HL-60 (cell line): ENCODE data around the gene NOX1.

Source experiments
- DNase-seq, 2 experiments: peaks; one replicate each; pipeline ENCODE4 v3.0.0-alpha.2; 2010 to 2020; ENCODE audit warnings: low read depth in 1 of 2, low spot score in 1 of 2
- H3K27ac ChIP-seq: fragments of 250-450 bp; sonication (Bioruptor Pico); replicated peaks from 2 replicates; pipeline ENCODE4 v1.5.1; 2020; ENCODE audit warnings: mild to moderate bottlenecking, moderate library complexity
- H3K27me3 ChIP-seq: fragments of 250-450 bp; sonication (Bioruptor Pico); 2 replicates; pipeline ENCODE4 v1.5.1; 2021; ENCODE audit warnings: mild to moderate bottlenecking, moderate library complexity; ENCODE audit not compliant: insufficient read depth, poor library complexity, severe bottlenecking
- H3K4me3 ChIP-seq: replicated peaks from 2 replicates; pipeline ENCODE4 v1.5.1; 2011; ENCODE audit warnings: mild to moderate bottlenecking, control low read depth, low read length; ENCODE audit not compliant: insufficient read depth
- GABPA ChIP-seq: IDR thresholded peaks from 2 replicates; pipeline ENCODE4 v1.6.1; 2012; ENCODE audit warnings: low read depth
- POLR2AphosphoS5 ChIP-seq: IDR thresholded peaks from 2 replicates; pipeline ENCODE4 v1.6.1; 2012; ENCODE audit warnings: low read depth
- SPI1 ChIP-seq: IDR thresholded peaks from 2 replicates; pipeline ENCODE4 v1.6.1; 2012; ENCODE audit warnings: low read depth, mild to moderate bottlenecking, borderline replicate concordance
- long read RNA-seq: library from polyadenylated mRNA; unstranded; transcript quantifications from one replicate; pipeline ENCODE4 v2.0.0, GENCODE V29; 2020
- TF ChIP-seq, protein P1 (sequence below): IDR thresholded peaks from one replicate; pipeline ENCODE4 v1.5.1; 2011; ENCODE audit warnings: low read length, control low read depth, inconsistent platforms; ENCODE audit not compliant: insufficient read depth
- TF ChIP-seq, protein P2 (sequence below): IDR thresholded peaks from 2 replicates; pipeline ENCODE4 v1.6.1; 2012; ENCODE audit warnings: low read depth; ENCODE audit not compliant: insufficient replicate concordance

NOX1 gene
- long read RNA-seq = 0 reads

DNA sequence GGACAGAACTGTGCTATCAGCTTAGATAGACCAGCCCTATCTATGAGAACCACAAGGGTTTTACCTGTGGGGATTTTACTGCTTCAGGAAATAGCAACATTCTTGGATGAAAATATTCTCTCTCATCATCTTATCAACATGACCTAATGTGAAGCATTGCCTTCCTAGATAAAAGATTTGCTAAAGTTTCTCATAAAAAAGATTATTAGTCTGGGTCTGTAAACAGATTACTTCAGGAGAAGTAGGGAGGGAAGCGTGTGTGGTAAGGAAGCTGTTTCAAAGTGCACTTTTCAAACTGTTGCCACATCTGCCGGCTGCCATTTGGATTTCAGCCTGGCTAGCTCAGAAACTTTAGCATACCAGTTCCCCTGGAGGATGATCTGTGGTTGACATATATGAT lies at the start of gene NOX1:
Gene NOX1, minus strand, starts transcription at position 35 of the 400 bp plus-strand sequence. CDS start 220 bp downstream, outside the sequence.
- Histone ChIP-seq H3K27ac (no peak within 1 kb of the TSS), H3K27me3 (no peaks in the 10 kb centered on the region), H3K4me3 (no peak within 1 kb of the TSS)
- DNase-seq = no peak
- TF ChIP-seq, protein P1, sequence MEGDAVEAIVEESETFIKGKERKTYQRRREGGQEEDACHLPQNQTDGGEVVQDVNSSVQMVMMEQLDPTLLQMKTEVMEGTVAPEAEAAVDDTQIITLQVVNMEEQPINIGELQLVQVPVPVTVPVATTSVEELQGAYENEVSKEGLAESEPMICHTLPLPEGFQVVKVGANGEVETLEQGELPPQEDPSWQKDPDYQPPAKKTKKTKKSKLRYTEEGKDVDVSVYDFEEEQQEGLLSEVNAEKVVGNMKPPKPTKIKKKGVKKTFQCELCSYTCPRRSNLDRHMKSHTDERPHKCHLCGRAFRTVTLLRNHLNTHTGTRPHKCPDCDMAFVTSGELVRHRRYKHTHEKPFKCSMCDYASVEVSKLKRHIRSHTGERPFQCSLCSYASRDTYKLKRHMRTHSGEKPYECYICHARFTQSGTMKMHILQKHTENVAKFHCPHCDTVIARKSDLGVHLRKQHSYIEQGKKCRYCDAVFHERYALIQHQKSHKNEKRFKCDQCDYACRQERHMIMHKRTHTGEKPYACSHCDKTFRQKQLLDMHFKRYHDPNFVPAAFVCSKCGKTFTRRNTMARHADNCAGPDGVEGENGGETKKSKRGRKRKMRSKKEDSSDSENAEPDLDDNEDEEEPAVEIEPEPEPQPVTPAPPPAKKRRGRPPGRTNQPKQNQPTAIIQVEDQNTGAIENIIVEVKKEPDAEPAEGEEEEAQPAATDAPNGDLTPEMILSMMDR = no peak
- TF ChIP-seq SPI1 = no peak
- no peak for TF ChIP-seq POLR2AphosphoS5
- TF ChIP-seq, protein P2, sequence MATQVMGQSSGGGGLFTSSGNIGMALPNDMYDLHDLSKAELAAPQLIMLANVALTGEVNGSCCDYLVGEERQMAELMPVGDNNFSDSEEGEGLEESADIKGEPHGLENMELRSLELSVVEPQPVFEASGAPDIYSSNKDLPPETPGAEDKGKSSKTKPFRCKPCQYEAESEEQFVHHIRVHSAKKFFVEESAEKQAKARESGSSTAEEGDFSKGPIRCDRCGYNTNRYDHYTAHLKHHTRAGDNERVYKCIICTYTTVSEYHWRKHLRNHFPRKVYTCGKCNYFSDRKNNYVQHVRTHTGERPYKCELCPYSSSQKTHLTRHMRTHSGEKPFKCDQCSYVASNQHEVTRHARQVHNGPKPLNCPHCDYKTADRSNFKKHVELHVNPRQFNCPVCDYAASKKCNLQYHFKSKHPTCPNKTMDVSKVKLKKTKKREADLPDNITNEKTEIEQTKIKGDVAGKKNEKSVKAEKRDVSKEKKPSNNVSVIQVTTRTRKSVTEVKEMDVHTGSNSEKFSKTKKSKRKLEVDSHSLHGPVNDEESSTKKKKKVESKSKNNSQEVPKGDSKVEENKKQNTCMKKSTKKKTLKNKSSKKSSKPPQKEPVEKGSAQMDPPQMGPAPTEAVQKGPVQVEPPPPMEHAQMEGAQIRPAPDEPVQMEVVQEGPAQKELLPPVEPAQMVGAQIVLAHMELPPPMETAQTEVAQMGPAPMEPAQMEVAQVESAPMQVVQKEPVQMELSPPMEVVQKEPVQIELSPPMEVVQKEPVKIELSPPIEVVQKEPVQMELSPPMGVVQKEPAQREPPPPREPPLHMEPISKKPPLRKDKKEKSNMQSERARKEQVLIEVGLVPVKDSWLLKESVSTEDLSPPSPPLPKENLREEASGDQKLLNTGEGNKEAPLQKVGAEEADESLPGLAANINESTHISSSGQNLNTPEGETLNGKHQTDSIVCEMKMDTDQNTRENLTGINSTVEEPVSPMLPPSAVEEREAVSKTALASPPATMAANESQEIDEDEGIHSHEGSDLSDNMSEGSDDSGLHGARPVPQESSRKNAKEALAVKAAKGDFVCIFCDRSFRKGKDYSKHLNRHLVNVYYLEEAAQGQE = no peak
- TF ChIP-seq GABPA = no peak

DNA sequence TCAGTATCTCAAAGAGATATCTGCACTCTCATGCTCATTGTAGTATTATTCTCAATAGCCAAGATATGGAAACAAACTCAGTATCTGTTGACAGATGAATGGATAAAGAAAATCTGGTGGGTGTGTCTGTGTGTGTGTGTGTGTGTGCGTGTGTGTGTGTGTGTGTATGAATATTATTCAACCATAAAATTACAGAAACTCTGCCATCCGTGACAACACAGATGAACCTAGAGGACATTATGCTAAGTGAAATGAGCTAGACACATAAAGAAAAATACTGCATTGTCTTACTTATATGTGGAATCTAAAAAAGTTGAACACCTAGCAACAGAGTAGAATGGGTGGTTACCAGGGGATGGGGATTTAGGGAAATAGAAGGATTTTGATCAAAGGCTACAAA lies 41.4 kb upstream of the NOX1 start:
- Histone ChIP-seq H3K4me3 (no peak overlapping the region), H3K27me3 (no peaks in the 10 kb centered on the region), H3K27ac (no peak overlapping the region)
- TF ChIP-seq, protein P2 = no peak
- TF ChIP-seq SPI1 (no peak), POLR2AphosphoS5 (no peak), GABPA (no peak)
- TF ChIP-seq, protein P1 = no peak
- no peak for DNase-seq

DNA sequence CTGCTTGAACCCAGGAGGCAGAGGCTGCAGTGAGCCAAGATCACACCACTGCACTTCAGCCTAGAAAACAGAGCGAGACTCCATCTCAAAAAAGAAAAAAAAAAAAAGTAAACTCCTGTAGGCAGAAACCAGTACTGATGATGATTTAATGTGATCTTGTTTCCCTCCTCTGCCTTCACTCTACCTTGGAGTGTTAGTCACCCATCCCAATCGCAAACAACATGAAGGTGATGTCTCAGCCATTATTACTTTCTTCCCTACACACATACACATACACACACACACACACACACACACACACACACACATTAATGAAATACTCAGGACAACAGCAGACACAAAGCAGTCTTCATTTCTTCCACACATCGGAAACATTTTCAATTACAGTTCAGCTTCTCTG lies 39.0 kb upstream of the NOX1 start:
- no peak for DNase-seq
- Histone ChIP-seq H3K27ac (no peak overlapping the region), H3K27me3 (no peaks in the 10 kb centered on the region), H3K4me3 (no peak overlapping the region)
- TF ChIP-seq, protein P1 = no peak
- TF ChIP-seq, protein P2 = no peak
- TF ChIP-seq POLR2AphosphoS5 (no peak), GABPA (no peak), SPI1 (no peak)
